K562 (cell line): ENCODE results near the gene WDR76. TPM values are rescaled to one million over a fixed set of nuclear protein-coding genes. Genes with fewer than 3 reads are reported as not detected.
A peak's percentile ranks its signal among the peaks of the same experiment; 100 is the strongest.

Experiments used
- FOXM1 ChIP-seq, 2 experiments: fragments of 450-650 bp in 1 of 2; sonication (generic) in 1 of 2; formaldehyde crosslinking in 1 of 2; IDR thresholded peaks; 2 replicates each; pipeline versions ENCODE4 v1.6.1 to v1.9.0; 2017 to 2022; ENCODE audit warnings: low read depth in 2 of 2, mild to moderate bottlenecking in 2 of 2, missing genetic modification reagents in 1 of 2, moderate library complexity in 1 of 2
- GTF2E2 ChIP-seq: fragments of 200-800 bp; sonication (Bioruptor generic); IDR thresholded peaks from 2 replicates; pipeline ENCODE4 v1.6.1; 2016; ENCODE audit warnings: missing genetic modification characterization, missing compliant biosample characterization
- JUND ChIP-seq, 2 experiments: IDR thresholded peaks; 2 replicates in 1 of 2; 3 replicates in 1 of 2; pipeline ENCODE4 v1.6.1; 2011; ENCODE audit warnings: borderline replicate concordance in 2 of 2, low read depth in 2 of 2, low read length in 2 of 2, improper control_type of control experiment in 1 of 2, missing biosample characterization in 1 of 2, missing genetic modification characterization in 1 of 2, missing genetic modification reagents in 1 of 2
- L3MBTL2 ChIP-seq: fragments of 450-650 bp; IDR thresholded peaks from 2 replicates; pipeline ENCODE4 v1.6.1; 2016; ENCODE audit warnings: mild to moderate bottlenecking, moderate library complexity
- MYC ChIP-seq, 2 experiments: fragments of 250-450 bp in 1 of 2; sonication (Bioruptor Pico) in 1 of 2; IDR thresholded peaks; 2 replicates each; pipeline versions ENCODE4 v1.5.1 to v1.6.1; 2012 to 2021; ENCODE audit warnings: low read depth in 2 of 2, borderline replicate concordance in 1 of 2, improper control_type of control experiment in 1 of 2, low read length in 1 of 2, mild to moderate bottlenecking in 1 of 2, moderate library complexity in 1 of 2
- RB1 ChIP-seq: fragments of 450-650 bp; IDR thresholded peaks from 2 replicates; pipeline ENCODE4 v1.6.1; 2017; ENCODE audit warnings: low read depth, mild to moderate bottlenecking
- TRIM28 ChIP-seq: fragments of 450-650 bp; IDR thresholded peaks from 2 replicates; pipeline ENCODE4 v1.6.1; 2017
- polyA plus RNA-seq, 8 experiments: library from polyadenylated mRNA; depleted of rRNA in 4 of 8; stranded (reverse) in 5 of 8; unstranded in 3 of 8; fragments of >200 nt; fragmentation: Nextera tagmentation in 2 of 8; fragmentation: Illumina TruSeq in 1 of 8; extraction: Ambion mirVana in 2 of 8; extraction: Trizol in 1 of 8; gene quantifications; 2 replicates each; pipeline versions ENCODE4 v1.2.1 to v1.2.3, GENCODE V29; 2011 to 2014; ENCODE audit warnings: inconsistent platforms in 1 of 8, missing spikeins in 1 of 8
- total RNA-seq, 7 experiments: library from RNA; depleted of rRNA in 6 of 7; stranded (reverse); fragments of >200 nt in 6 of 7; fragmentation: Illumina TruSeq in 2 of 7; extraction: Trizol in 2 of 7; gene quantifications; 2 replicates each; pipeline versions ENCODE4 v1.2.1 to v1.2.3, GENCODE V29; 2011 to 2021; ENCODE audit warnings: low replicate concordance in 1 of 7
- TF ChIP-seq, protein P1 (sequence below): sonication (generic); formaldehyde crosslinking; IDR thresholded peaks from 2 replicates; pipeline ENCODE4 v1.8.1; 2023; ENCODE audit warnings: missing genetic modification reagents, mild to moderate bottlenecking, borderline replicate concordance
- TF ChIP-seq, protein P2 (sequence below): fragments of 450-650 bp; formaldehyde crosslinking; IDR thresholded peaks from 2 replicates; pipeline ENCODE4 v1.4.0; 2020; ENCODE audit warnings: mild to moderate bottlenecking, moderate library complexity
- TF ChIP-seq, protein P3 (sequence below): sonication (generic); formaldehyde crosslinking; IDR thresholded peaks from 2 replicates; pipeline ENCODE4 v1.8.0; 2023; ENCODE audit warnings: mild to moderate bottlenecking, missing genetic modification reagents
- TF ChIP-seq, protein P4 (sequence below): sonication (generic); formaldehyde crosslinking; IDR thresholded peaks from 2 replicates; pipeline ENCODE4 v1.8.0; 2022; ENCODE audit warnings: missing genetic modification reagents, mild to moderate bottlenecking, moderate library complexity, borderline replicate concordance

The WDR76 gene
- total and polyA plus RNA-seq, 9 of the 15 experiments (the other 6 are each of a cell fraction or from before 2014, with no cell fraction given) = 9.8 to 69.5 (median 44.4) TPM

DNA sequence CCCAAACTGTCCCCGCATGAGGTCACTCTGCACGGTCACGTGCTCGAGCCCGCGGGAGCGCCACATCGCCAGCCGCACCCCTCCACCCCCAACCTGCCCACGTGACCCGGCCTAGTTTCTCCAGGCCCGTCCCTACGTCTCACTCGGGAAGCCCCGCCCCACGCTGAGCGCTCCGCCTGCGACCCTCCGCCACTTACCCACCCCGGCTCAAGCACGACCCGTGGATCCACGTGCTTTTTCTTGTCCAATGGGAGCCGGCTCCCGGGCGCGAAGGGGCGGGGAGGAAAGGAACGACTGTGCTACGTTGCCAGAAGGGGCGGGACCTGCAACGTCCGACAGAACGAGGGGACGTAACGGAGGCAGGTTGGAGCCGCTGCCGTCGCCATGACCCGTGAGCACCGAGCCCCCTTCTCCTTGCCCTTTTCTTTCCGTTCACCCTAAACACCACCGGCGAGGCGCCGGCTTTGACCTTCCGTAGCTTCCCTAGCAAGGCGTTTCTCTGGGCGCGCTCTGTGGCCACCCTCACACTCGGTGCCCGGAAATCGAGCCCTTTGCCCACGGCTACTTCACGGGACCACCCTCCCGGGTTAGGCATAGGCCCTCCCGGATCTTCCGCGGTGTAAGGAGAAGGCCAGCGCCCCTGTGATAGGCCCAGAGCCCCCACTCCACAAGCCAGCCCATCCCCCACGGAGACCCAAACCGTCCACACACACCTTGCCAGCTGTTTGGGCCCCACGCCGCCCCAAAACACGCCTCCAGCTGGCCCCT is 34.6 kb upstream of the WDR76 start, which contains the start of gene SERF2 (continued):
- TF ChIP-seq, protein P1, sequence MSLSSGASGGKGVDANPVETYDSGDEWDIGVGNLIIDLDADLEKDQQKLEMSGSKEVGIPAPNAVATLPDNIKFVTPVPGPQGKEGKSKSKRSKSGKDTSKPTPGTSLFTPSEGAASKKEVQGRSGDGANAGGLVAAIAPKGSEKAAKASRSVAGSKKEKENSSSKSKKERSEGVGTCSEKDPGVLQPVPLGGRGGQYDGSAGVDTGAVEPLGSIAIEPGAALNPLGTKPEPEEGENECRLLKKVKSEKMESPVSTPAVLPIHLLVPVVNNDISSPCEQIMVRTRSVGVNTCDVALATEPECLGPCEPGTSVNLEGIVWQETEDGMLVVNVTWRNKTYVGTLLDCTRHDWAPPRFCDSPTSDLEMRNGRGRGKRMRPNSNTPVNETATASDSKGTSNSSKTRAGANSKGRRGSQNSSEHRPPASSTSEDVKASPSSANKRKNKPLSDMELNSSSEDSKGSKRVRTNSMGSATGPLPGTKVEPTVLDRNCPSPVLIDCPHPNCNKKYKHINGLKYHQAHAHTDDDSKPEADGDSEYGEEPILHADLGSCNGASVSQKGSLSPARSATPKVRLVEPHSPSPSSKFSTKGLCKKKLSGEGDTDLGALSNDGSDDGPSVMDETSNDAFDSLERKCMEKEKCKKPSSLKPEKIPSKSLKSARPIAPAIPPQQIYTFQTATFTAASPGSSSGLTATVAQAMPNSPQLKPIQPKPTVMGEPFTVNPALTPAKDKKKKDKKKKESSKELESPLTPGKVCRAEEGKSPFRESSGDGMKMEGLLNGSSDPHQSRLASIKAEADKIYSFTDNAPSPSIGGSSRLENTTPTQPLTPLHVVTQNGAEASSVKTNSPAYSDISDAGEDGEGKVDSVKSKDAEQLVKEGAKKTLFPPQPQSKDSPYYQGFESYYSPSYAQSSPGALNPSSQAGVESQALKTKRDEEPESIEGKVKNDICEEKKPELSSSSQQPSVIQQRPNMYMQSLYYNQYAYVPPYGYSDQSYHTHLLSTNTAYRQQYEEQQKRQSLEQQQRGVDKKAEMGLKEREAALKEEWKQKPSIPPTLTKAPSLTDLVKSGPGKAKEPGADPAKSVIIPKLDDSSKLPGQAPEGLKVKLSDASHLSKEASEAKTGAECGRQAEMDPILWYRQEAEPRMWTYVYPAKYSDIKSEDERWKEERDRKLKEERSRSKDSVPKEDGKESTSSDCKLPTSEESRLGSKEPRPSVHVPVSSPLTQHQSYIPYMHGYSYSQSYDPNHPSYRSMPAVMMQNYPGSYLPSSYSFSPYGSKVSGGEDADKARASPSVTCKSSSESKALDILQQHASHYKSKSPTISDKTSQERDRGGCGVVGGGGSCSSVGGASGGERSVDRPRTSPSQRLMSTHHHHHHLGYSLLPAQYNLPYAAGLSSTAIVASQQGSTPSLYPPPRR = peak; percentile 91
- TF ChIP-seq, protein P2, sequence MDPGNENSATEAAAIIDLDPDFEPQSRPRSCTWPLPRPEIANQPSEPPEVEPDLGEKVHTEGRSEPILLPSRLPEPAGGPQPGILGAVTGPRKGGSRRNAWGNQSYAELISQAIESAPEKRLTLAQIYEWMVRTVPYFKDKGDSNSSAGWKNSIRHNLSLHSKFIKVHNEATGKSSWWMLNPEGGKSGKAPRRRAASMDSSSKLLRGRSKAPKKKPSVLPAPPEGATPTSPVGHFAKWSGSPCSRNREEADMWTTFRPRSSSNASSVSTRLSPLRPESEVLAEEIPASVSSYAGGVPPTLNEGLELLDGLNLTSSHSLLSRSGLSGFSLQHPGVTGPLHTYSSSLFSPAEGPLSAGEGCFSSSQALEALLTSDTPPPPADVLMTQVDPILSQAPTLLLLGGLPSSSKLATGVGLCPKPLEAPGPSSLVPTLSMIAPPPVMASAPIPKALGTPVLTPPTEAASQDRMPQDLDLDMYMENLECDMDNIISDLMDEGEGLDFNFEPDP (CRISPR knock-in tag) = no peak
- TF ChIP-seq L3MBTL2 = peak; percentile 95
- TF ChIP-seq JUND (IDR thresholded peaks at IDR 0.05; ENCODE audit: borderline replicate concordance, low read depth, low read length) = peak; percentile 94
- TF ChIP-seq JUND (tag; IDR thresholded peaks at IDR 0.05; ENCODE audit: borderline replicate concordance, low read depth, low read length) = peak; percentile 91; the same call in 1 of the 3 replicates
- peak; percentile 62 for TF ChIP-seq RB1
- TF ChIP-seq GTF2E2 = no peak
- peak; percentile 39; the same call in 1 of the 2 replicates for TF ChIP-seq TRIM28
- TF ChIP-seq, protein P3, sequence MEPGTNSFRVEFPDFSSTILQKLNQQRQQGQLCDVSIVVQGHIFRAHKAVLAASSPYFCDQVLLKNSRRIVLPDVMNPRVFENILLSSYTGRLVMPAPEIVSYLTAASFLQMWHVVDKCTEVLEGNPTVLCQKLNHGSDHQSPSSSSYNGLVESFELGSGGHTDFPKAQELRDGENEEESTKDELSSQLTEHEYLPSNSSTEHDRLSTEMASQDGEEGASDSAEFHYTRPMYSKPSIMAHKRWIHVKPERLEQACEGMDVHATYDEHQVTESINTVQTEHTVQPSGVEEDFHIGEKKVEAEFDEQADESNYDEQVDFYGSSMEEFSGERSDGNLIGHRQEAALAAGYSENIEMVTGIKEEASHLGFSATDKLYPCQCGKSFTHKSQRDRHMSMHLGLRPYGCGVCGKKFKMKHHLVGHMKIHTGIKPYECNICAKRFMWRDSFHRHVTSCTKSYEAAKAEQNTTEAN (CRISPR knock-in tag) = no peak
- TF ChIP-seq, protein P4, sequence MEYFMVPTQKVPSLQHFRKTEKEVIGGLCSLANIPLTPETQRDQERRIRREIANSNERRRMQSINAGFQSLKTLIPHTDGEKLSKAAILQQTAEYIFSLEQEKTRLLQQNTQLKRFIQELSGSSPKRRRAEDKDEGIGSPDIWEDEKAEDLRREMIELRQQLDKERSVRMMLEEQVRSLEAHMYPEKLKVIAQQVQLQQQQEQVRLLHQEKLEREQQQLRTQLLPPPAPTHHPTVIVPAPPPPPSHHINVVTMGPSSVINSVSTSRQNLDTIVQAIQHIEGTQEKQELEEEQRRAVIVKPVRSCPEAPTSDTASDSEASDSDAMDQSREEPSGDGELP (CRISPR knock-in tag) = peak; percentile 89
- peak; percentile 93 for TF ChIP-seq MYC (IDR thresholded peaks at IDR 0.05; ENCODE audit: low read depth, low read length)
- TF ChIP-seq MYC (CRISPR knock-in tag; IDR thresholded peaks at IDR 0.05; ENCODE audit: borderline replicate concordance, low read depth) = 0 out of 2 replicates have a peak, but pooled peaks have one; percentile 65
- no peak for TF ChIP-seq FOXM1 (IDR thresholded peaks at IDR 0.05; ENCODE audit: low read depth)
- 0 out of 2 replicates have a peak, but pooled peaks have one; percentile 22 for TF ChIP-seq FOXM1 (CRISPR knock-in tag; IDR thresholded peaks at IDR 0.05; ENCODE audit: low read depth)
